Transverse colon (tissue), 4 donors: ENCODE measurements around the gene ADAM22. TPM values are rescaled to one million over a fixed set of nuclear protein-coding genes. Genes with fewer than 3 reads are reported as not detected.
A peak's percentile ranks its signal among the peaks of the same experiment; 100 is the strongest.

Experiments
- DNase-seq: peaks from one replicate; pipeline ENCODE4 v3.0.0-alpha.2; 2019
- H3K27ac ChIP-seq, 4 donors: fragments of 200-600 bp; sonication (generic); 2 replicates each; pipeline ENCODE4 v1.5.1; 2016 to 2018; ENCODE audit warnings: inconsistent platforms in 4 of 4
- H3K27me3 ChIP-seq: fragments of 200-600 bp; sonication (generic); 2 replicates; pipeline ENCODE4 v1.5.1; 2017; ENCODE audit warnings: inconsistent platforms
- H3K36me3 ChIP-seq, 4 donors: fragments of 200-600 bp; sonication (generic); 2 replicates each; pipeline ENCODE4 v1.5.1; 2017 to 2019; ENCODE audit warnings: inconsistent platforms in 4 of 4
- H3K4me1 ChIP-seq, 4 donors: fragments of 200-600 bp; sonication (generic); 2 replicates each; pipeline ENCODE4 v1.5.1; 2017 to 2020; ENCODE audit warnings: inconsistent platforms in 4 of 4
- H3K4me3 ChIP-seq, 4 donors: fragments of 200-600 bp; sonication (generic); 1 replicate in 1 of 4; 2 replicates in 3 of 4; pipeline versions ENCODE4 v1.5.1 to v1.6.1; 2017 to 2019; ENCODE audit warnings: inconsistent platforms in 4 of 4
- H3K9me3 ChIP-seq, 2 donors: fragments of 200-600 bp; sonication (generic); 2 replicates each; pipeline ENCODE4 v1.5.1; 2017 to 2019; ENCODE audit warnings: inconsistent platforms in 2 of 2
- CTCF ChIP-seq, 5 experiments: fragments of 200-600 bp in 3 of 5; fragments of 450-650 bp in 2 of 5; sonication (generic) in 3 of 5; IDR thresholded peaks; 1 replicate in 2 of 5; 2 replicates in 3 of 5; pipeline ENCODE4 v1.5.1; 2016 to 2017; ENCODE audit warnings: antibody characterized with exemption in 5 of 5, inconsistent platforms in 3 of 5, mild to moderate bottlenecking in 2 of 5, moderate library complexity in 1 of 5
- EP300 ChIP-seq: sonication (generic); formaldehyde crosslinking; IDR thresholded peaks from one replicate; pipeline ENCODE4 v1.6.1; 2017; ENCODE audit warnings: antibody characterized with exemption, low read depth
- POLR2A ChIP-seq: fragments of 450-650 bp; IDR thresholded peaks from one replicate; pipeline ENCODE4 v1.6.1; 2016; ENCODE audit warnings: antibody characterized with exemption, mild to moderate bottlenecking, moderate library complexity
- POLR2AphosphoS5 ChIP-seq, 3 donors: sonication (generic); formaldehyde crosslinking; IDR thresholded peaks; one replicate each; pipeline ENCODE4 v1.6.1; 2016; ENCODE audit warnings: antibody characterized with exemption in 3 of 3
- WGBS, 2 donors: methylation state at CpG; one replicate each; pipeline ENCODE4 v1.1.5; 2018; ENCODE audit warnings: low coverage in 1 of 2; 5-methylcytosine and 5-hydroxymethylcytosine counted together
- in situ Hi-C, 4 donors: fragments of 200-750 bp; cut with MboI; loops; one replicate each; pipeline versions ENCODE4 v1.15.0 to v1.15.1; 2017; ENCODE audit warnings: low sequenced_read_pairs in 3 of 4, low pct_ligation_motif_present in 1 of 4, low pct_unique_long_range_greater_than_20kb in 1 of 4
- intact Hi-C: fragments of 100-400 bp; cut with DNase I; formaldehyde crosslinking; loops from one replicate; pipeline ENCODE4 v1.15.1; 2023; ENCODE audit warnings: low total_unique reads
- total RNA-seq, 4 donors: library from RNA; depleted of rRNA; stranded (reverse); fragments of >200 nt; gene quantifications; one replicate each; pipeline ENCODE4 v1.1.0, GENCODE V29; 2016

The ADAM22 gene
- total RNA-seq, 4 donors from 2014 or later: 3.8 to 17.3 (median 6.0) TPM

GRCh38 chr7:88226886-88227516 is 292.9 kb downstream of the ADAM22 start:
- in situ Hi-C loops (no loop called here), intact Hi-C loops (no loop called here)
- Histone ChIP-seq H3K27ac (peak overlapping the region; percentile 82 to 85 (median 82)), H3K36me3 (no peaks in the 10 kb centered on the region), H3K4me3 (peak overlapping the region in 3 of 4 donors; percentile 38 to 55 (median 40)), H3K4me1 (peaks cover 0 to 25% (median 7%) of the 10 kb centered on the region in 4 donors), H3K27me3 (no peaks in the 10 kb centered on the region), H3K9me3 (no peaks in the 10 kb centered on the region)
- DNase-seq: peak; percentile 83
- 59% methylated on average over 6 of the region's 6 CpGs; no CpG with 5 or more reads in 1 of the 2 donors for WGBS, 2 donors
- peak; percentile 67 to 96 (median 94) for TF ChIP-seq POLR2AphosphoS5 (IDR thresholded peaks at IDR 0.05)
- no peak for TF ChIP-seq EP300
- peak in 1 of 5 experiments; percentile 10 for TF ChIP-seq CTCF (IDR thresholded peaks at IDR 0.05)
- peak; percentile 90 for TF ChIP-seq POLR2A

GRCh38 chr7:88229302-88229995 is 295.4 kb downstream of the ADAM22 start:
- Histone ChIP-seq H3K4me3 (peak overlapping the region in 1 of 4 donors; percentile 28), H3K27me3 (no peaks in the 10 kb centered on the region), H3K36me3 (no peaks in the 10 kb centered on the region), H3K27ac (peak overlapping the region; percentile 82 to 85 (median 82)), H3K9me3 (no peaks in the 10 kb centered on the region), H3K4me1 (peaks cover 0 to 18% (median 7%) of the 10 kb centered on the region in 4 donors)
- TF ChIP-seq POLR2AphosphoS5 (IDR thresholded peaks at IDR 0.05) (peak in 1 of 3 donors; percentile 61), EP300 (peak; percentile 31), CTCF (IDR thresholded peaks at IDR 0.05) (no peak), POLR2A (no peak)
- intact Hi-C loops (no loop called here), in situ Hi-C loops (no loop called here)
- DNase-seq: peak; percentile 58
- WGBS, 2 donors: 56 to 63% methylated on average over 4 of the region's 4 CpGs

GRCh38 chr7:88230646-88231045 is 296.6 kb downstream of the ADAM22 start:
- Histone ChIP-seq H3K4me3 (no peak overlapping the region), H3K9me3 (no peaks in the 10 kb centered on the region), H3K4me1 (peaks cover 0 to 18% (median 7%) of the 10 kb centered on the region in 4 donors), H3K27ac (peak overlapping the region; percentile 77 to 83 (median 81)), H3K27me3 (no peaks in the 10 kb centered on the region), H3K36me3 (no peaks in the 10 kb centered on the region)
- 60 to 68% methylated on average over 2 to 5 of the region's 5 CpGs for WGBS, 2 donors
- in situ Hi-C loops (no loop called here), intact Hi-C loops (no loop called here)
- DNase-seq: peak; percentile 49
- peak; percentile 32 for TF ChIP-seq POLR2A
- peak; percentile 42 for TF ChIP-seq EP300
- TF ChIP-seq CTCF (IDR thresholded peaks at IDR 0.05): no peak
- TF ChIP-seq POLR2AphosphoS5 (IDR thresholded peaks at IDR 0.05): peak in 1 of 3 donors; percentile 47

- H3K27ac ChIP-seq: no peak overlapping the region
- no peaks in the 10 kb centered on the region for H3K27me3 ChIP-seq
- no peaks in the 10 kb centered on the region for H3K36me3 ChIP-seq
- H3K4me3 ChIP-seq: no peak overlapping the region
- intact Hi-C loops: no loop called here
- peaks cover 0 to 7% (median 3%) of the 10 kb centered on the region in 4 donors for H3K4me1 ChIP-seq
- in situ Hi-C loops: no loop called here
- TF ChIP-seq POLR2A: no peak
- no peak for TF ChIP-seq POLR2AphosphoS5 (IDR thresholded peaks at IDR 0.05)
- TF ChIP-seq EP300: no peak
- TF ChIP-seq CTCF (IDR thresholded peaks at IDR 0.05): no peak
- H3K9me3 ChIP-seq: no peaks in the 10 kb centered on the region
- DNase-seq: no peak
These were observed 299.8 kb downstream of the ADAM22 start for GRCh38 chr7:88233828-88234227.
